Measurements from ENCODE around the gene ZMYND15.
"Not testable (repeated sequence)": the region's sequence is repeated elsewhere in the genome, so short reads cannot be mapped to it uniquely, and the experiment has no call there.

Gene ZMYND15, protein sequence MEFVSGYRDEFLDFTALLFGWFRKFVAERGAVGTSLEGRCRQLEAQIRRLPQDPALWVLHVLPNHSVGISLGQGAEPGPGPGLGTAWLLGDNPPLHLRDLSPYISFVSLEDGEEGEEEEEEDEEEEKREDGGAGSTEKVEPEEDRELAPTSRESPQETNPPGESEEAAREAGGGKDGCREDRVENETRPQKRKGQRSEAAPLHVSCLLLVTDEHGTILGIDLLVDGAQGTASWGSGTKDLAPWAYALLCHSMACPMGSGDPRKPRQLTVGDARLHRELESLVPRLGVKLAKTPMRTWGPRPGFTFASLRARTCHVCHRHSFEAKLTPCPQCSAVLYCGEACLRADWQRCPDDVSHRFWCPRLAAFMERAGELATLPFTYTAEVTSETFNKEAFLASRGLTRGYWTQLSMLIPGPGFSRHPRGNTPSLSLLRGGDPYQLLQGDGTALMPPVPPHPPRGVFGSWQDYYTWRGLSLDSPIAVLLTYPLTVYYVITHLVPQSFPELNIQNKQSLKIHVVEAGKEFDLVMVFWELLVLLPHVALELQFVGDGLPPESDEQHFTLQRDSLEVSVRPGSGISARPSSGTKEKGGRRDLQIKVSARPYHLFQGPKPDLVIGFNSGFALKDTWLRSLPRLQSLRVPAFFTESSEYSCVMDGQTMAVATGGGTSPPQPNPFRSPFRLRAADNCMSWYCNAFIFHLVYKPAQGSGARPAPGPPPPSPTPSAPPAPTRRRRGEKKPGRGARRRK

DNA sequence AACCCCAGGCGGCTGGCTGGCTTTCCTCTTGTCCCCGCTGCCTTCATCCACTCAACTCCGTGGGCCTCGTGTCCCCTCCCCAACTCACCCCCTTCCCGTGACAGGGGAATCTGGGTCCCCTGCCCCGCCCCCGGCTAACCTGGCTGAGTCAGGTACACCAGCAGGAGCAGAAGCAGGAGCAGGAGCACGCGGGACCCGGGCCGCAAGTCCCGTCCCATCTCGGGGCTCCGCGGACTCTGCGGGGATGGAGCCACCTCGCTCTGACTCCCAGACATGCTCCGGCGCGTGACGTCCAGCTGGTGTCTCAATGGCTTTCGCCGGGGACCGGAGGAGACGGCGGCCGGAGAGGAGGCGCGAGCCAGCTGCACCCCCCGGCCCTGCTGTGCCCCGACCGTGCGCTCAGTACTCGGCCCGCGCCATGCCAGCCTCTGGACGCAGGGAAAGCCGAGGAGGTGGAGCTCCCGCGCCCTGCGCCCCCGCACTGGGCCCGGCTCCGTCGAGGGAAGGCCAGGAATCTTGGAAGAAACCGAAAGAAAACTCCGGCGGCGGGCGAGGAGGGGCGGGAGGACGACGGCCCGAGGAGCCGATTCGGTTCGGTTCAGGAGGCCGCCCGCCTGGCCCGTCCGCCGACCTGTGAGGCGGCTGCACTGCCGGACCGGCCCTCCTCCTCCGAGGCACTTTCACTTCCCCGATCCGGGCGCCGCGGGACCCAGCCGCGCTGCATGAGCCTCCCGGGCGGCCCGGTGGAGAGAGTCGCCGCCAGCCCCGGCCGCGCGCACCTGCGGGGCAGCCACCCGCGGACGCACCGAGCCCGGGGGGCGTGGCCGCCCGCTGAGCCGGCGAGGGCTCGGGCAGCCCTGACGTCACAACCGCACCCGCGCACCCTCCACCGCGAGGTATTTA is at the start of gene ZMYND15, which contains the start of gene CXCL16:
Gene ZMYND15 (plus strand): TSS at position 712 of the 903 bp plus-strand sequence. CDS start 716 bp downstream, outside the sequence.
Gene CXCL16 (minus strand): TSS at position 807 of the 903 bp plus-strand sequence. CDS start 589 bp downstream, at position 218.
- no peak for DNase-seq

DNA sequence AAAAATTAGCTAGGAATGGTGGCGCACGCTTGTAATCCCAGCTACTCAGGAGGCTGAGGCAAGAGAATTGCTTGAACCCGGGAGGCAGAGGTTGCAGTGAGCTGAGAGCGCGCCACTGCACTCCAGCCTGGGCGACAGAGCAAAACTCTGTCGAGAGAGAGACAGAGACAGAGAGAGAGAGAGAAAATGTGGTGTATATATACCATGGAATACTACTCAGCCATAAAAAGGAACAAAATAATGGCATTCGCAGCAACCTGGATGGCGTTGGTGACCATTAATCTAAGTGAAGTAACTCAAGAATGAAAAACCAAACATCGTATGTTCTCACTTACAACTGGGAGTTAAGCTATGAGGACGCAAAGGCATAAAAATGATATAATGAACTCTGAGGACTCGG is 49.8 kb upstream of the ZMYND15 start:
- DNase-seq, result not testable (repeated sequence)

DNA sequence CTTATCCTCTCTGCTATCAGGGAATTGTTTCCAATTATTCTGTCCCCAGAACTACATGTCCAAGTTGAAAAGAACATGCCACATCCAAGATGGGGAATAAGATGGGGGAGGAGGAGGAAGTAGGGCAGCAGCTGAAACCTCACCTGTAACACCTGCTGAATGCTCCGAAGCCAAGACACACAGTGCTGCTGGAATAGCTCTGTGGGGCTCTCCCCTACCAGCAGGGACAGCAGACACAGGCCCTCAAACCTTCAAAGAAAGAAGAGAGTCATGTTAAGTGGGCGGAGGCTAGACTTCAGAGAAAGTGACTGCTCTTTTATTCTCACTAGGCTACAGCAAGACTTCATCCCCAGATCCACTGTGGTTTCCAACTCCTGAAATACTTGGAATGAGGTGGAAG is 48.9 kb upstream of the ZMYND15 start:
- DNase-seq, result no peak

DNA sequence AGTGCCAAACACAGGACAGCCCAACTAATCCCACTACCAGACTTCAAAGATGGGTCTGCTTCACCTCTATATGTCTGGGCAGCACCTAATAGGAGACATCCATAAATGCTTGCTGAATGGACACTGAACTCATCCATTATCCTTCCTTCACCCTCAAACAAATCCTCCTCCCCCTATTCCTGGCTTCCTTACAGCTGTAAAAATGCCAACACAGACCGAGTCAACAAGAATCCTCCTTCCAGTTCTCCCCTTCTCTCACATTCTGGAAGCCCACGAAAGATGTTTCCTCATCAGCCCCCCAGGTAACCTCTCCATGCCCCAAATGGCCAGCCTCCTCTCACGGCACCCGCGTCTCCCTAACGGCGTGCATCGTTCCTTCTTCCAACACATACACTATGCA is 47.9 kb upstream of the ZMYND15 start:
- no peak for DNase-seq

DNA sequence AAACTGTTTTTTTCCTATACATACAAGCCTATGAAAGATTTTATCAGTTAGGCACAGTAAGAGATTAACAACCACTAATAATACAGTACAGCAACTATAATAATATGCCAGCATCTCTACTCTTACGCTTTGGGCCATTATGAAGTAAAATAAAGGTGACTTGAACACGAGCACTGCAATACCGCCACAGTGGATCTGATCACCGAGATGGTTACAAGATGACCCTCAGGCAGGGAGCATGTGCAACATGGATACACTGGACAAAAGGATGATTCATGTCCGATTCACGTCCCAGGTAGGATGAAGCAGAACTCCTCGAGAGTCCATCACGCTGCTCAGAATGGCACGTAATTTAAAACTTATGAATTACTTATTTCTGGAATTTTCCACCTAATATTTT is 46.2 kb upstream of the ZMYND15 start:
- DNase-seq, result no peak

DNA sequence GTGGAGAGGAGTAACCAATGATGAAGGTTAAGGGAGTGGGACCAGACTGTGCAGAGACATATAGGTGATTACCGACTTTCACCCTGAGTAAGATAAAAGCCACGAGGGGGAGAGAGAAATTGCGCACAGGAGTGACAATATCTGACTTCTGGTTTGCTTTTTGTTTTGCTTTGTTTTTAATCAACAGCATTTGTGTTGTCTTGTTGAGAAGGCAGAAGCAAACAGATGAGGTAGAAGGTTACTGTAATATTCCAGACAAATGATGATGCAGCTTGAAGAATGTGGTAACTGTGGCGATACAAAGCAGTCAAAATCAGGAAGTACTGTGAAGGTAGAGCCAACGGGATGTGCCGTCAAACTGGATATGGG is 43.2 kb upstream of the ZMYND15 start:
- DNase-seq, result no peak

DNA sequence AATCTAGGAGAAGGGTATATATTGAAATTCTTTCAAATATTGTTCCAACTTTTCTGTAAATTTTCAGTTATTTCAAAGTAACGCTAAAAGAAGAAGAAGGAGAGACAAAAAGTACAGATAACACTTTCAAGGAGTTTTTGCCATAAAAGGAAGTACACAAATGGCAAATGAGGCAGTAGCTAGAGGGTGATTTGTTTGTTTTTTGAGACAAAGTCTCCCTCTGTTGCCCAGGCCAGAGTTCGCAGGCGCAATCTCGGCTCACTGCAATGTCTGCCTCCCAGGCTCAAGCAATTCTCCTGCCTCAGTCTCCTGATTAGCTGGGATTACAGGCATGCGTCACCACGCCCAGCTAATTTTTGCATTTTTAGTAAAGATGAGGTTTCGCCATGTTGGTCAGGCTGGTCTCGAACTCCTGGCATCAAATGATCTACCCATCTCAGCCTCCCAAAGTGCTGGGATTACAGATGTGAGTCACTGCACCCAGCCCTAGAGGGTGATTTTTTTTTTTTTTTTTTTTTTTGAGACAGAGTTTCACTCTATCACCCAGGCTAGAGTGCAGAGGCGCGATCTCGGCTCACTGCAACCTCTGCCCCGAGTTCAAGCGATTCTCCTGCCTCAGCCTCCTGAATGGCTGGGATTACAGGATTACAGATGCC is 40.1 kb upstream of the ZMYND15 start:
- not testable (repeated sequence) for DNase-seq

DNA sequence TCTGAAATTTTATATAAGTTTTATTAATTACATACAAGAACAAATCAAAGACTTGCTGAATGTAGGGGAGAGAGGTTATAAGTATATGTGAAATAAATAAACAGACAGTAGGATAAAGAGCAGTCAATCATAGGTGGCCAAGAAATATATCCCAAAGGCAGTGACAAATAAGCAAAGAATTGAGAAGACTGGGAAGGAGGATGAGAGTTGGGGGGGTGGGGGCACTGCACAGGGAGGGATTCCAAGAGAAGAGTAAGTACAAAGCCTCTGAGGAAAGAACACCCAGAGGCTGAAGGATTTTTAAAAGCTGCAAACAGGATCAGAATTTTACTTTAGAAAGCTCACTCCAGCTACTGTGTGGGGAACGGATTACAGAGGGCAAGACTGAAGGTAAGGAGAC is 38.5 kb upstream of the ZMYND15 start:
- no peak for DNase-seq

DNA sequence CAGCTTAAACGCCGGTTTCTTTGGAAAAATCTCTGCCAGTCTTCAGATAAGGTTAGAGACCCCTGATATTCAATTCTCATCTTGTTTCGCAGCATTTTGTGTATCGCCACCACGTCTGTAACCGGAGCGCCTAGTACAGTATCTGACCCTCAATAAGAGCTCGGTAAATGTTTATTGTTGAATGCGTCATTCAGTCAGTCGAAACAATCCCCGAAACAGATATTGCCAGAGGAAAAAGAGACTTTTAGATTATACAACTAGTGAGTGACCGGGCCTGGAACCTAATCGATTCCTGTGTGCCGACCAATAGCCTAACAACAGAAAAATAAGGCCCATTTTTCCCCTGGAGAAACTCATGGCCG is 36.3 kb upstream of the ZMYND15 start:
- DNase-seq, result no peak

DNA sequence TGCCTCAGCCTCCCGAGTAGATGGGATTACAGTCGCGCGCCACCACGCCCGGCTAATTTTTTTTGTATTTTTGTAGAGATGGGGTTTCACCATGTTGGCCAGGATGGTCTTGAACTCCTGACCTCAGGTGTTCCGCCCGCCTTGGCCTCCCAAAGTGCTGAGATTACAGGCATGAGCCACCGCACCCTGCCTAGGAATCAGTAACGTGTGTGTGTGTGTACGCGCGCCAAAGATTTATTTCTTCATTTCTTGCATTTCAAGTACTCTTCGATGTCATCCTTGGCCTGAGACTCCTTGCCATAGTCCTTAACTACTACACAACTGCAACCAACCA is 35.1 kb upstream of the ZMYND15 start:
- DNase-seq, result not testable (repeated sequence)

DNA sequence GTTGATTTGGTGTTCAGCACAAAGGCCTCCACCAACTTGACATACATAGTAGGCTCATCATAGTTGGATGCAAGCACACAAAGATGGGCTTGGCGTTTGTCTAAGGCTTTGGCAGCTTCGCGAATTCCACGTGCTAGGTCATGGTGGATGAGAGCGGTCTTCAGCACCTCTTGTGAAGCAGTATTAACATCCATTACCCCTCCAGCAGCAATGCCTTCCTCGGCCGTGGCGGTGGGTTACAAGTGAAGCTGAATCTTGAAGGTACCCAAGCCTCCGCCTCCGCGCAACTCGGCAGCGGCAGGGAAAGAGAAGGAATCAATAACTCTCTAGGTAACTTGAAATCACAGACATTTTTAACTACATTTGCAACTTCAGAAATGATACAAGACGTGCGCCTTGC is 34.6 kb upstream of the ZMYND15 start:
- DNase-seq, result no peak

DNA sequence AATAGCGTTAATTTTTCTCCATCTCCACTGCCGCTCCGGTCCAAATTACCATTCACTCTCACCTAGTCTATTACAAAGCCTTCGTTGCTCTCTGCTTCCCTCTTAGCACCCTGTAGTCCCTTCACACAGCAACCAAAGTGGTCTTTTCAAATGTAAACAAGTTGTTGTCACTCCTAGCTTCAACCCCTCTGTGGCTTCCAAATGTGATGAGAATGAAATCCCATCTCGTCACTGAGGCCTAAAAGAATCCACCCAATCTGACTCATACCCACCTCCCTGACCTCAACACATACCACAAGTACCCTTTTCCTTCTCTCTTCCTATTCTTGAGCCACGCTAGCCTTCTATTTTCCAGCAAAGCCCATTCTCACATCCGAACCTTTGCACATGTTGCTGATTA is 33.5 kb upstream of the ZMYND15 start:
- no peak for DNase-seq

DNA sequence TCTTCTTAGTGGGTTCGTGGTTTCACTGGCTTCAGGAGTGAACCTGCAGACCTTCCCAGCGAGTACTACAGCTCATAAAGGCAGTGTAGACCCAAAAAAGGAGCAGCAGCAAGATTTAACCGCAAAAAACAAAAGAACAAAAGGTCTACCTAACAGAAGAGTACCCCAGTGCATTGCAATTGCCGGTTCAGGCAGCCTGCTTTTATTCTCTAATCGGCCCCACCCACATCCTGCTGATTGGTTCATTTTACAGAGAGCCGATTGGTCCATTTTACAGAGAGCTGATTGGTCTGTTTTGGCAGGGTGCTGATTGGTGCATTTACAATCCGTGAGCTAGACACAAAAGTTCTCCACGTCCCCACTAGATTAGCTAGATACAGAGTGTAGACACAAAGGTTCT is 31.2 kb upstream of the ZMYND15 start:
- no peak for DNase-seq

DNA sequence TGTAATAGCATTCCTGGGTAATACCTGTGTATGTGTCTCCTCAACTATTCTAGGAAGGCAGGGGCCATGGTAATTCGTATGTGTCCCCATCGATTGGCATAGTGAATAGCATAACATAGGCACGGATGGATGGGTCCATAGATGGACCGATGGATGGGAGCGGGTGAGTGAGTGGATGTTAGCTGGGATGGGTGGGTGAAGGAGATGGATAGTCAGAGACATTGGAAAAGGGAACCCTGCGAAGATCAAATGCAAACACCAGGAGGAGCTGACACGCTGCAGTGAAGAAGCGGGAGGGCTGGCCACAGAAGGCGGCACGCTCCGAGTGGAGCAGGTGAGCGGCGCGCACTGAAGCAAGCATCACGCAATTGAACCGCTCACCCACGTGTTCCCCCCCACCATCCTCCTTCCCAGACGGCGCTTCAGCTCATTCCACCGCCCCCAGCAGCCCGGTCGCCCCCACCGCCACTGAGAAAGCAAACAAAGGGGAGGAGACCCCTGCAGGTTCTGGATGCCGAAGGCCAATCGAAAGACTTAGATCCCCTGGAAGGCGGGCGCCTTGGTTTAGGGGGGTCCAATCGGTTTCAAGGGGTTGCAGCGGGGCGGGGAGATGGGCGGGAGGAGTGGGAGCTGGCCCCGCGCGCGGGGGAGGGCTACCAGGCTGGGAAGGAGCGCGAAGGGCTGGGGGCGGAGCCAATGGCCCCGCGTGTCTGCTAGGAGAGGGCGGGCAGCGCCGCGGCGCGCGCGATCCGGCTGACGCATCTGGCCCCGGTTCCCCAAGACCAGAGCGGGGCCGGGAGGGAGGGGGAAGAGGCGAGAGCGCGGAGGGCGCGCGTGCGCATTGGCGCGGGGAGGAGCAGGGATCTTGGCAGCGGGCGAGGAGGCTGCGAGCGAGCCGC is 29.6 kb upstream of the ZMYND15 start, which contains the start of gene ARRB2:
Gene ARRB2 (plus strand): TSS at position 839 of the 899 bp plus-strand sequence. CDS start 90 bp downstream, outside the sequence.
- DNase-seq, result peak; percentile 99

DNA sequence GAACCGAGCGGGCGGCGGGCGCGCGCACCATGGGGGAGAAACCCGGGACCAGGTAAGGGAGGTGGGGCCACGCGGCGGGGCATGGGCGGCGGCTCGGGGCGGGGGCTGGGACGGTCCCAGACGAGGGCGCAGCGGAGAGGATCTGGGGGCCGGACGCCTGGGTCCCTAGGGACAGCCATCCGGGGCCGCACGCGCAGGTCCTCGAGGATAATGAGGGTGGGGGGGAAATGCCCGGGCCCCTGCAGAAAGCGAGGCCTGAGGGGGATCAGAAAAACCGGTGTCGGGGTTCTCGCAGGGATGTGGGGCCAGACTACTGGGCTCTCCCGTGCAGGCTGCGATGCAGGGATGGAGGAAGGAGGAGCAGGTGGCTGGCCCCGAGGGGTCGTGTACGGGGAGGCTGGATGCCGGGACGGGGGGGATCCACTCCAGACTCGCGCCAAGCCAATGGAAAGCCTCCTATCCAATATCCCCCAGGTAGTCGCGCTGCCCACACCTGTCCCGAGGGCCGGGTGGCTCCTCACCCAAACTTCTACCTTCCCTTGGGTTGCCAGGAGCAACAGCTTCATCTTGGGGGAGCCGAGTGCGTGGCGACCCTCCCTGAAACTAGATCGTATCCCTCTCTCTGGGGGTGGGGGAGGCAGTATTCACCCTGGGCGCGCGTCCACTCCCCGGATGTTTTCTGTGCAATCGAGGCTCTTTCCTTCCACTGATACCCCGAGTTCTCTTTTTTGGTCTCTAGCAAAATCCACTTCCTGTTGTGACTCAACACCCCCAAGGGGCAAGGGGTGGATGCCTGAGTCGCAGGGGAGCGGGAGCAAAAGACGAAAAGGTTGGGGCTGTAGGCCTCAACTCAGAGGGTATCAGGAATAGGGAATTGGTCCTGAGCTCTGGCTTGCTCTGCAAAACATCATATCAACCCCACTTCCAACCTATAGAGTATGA is 28.7 kb upstream of the ZMYND15 start:
- no peak for DNase-seq

DNA sequence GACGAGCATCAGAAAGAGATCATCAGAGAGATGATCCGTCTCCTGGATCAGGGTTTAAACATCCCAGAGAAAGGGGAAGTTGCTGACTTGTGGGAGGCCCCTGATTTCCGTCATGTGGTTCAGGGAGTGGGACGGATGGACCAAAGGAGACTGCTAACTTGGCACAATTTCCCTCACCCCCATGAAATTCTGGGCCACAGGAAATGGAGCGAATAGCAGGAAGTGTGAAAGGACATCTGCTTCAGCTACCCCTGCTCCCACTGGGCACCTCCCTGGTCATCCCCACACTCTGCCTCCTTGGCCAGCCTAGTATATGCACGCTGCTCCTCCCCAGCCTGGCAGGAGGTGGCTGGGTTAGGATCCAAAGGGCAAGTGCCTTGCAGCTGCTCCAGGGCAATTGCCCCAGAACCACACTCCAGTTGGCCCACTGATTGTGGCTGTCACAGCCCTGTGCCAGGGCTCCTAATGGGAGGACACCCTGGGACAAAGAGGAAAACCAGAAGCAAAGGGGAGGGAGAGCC is 27.9 kb upstream of the ZMYND15 start:
- no peak for DNase-seq

DNA sequence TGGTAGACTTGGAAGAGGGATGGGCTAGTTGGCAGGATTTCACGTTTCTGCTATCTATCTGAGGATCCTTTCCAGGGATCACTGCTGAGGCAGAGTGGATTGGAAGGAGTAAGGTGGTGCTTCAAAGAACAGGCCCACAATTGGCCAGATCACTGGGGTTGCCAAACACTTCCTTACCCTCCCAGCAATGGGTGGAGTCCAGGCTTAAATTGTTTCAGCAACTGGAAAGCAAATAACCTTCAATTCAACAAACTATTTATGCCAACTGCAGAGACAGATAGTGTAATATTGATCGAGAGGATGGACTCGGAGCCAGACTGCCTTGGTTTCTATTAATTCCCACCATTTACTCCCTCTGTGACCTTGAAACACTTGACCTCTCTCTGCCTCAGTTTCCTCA is 27.1 kb upstream of the ZMYND15 start:
- DNase-seq, result no peak

DNA sequence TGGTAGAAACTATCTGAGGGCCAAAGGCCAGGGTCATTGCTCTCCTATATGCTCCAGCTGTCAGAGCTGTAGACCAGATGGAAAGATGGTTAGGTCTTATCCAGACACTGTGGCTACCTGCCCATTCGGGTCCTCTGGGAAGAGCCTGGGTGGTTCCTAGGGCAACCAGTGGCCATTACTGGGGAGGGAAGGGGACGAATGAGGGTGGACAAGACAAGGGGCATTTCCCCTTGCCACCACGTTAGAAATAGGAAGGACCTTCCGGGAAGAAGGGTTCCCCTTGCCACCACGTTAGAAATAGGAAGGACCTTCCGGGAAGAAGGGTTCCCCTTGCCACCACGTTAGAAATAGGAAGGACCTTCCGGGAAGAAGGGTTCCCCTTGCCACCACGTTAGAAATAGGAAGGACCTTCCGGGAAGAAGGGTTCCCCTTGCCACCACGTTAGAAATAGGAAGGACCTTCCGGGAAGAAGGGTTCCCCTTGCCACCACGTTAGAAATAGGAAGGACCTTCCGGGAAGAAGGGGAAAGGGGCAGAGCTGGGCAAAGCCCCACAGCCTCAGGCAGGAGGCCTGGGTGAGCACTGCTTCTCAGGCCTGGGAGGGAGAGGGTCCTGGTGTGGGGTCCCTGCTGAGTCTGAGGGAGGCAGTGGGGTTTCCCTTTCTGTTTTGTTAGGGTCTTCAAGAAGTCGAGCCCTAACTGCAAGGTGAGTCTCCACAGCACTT is 25.1 kb upstream of the ZMYND15 start:
- DNase-seq, result not testable (repeated sequence)

DNA sequence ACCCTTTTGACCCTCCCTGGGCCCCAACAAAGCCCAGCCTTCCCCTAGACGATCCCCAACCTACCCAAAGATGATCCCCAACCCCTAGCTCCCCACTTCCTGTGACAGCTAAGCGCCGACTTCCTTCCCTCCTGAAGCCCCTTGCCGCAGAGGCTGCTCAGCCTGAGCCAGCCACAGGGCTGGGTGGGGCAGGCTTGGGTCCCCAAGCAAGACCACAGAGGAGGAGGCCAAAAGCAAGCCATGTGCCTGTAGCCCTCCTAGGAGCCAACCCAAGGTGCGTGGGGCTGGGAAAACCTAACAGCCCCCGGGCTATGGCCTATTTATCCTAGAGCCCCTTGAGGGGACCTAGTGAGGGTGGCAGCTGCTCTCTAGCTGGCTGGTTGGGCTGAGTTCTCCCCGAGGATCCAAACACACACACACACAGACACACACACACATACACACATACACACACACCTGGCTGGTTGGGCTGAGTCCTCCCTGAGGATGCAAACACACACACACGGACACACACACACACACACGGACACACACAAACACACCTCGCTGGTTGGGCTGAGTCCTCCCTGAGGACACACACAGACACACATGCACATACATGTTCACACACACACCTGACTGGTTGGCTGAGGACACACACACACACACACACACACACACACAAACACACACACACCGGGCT is 24.4 kb upstream of the ZMYND15 start:
- no peak for DNase-seq
